Activated T-helper 2 cell treated with anti-CD3 and anti-CD28 coated beads, Interferon-gamma antibody, Interleukin-2, Interleukin-4, amounts not matched to agents 10 μg/mL and 5 μg/mL and 100 μg/mL, durations not matched to agents 14 hours and 24 hours and 36 hours (primary cell): Measurements from ENCODE around the gene RTN1. TPM values are rescaled to one million over a fixed set of nuclear protein-coding genes. Genes with fewer than 3 reads are reported as not detected.

Source experiments
- DNase-seq: peaks from one replicate; pipeline ENCODE4 v3.0.0; 2021; ENCODE audit warnings: low spot score
- H3K27ac Mint-ChIP-seq: one replicate; pipeline ENCODE4 v1.8.0; 2021; ENCODE audit warnings: mixed read lengths
- H3K27me3 Mint-ChIP-seq: one replicate; pipeline ENCODE4 v1.8.0; 2021; ENCODE audit warnings: low read depth, mixed read lengths
- H3K36me3 Mint-ChIP-seq: one replicate; pipeline ENCODE4 v1.8.0; 2021; ENCODE audit warnings: low read depth, mixed read lengths
- H3K4me1 Mint-ChIP-seq: one replicate; pipeline ENCODE4 v1.8.0; 2021; ENCODE audit warnings: low read depth, mixed read lengths
- H3K4me3 Mint-ChIP-seq: one replicate; pipeline ENCODE4 v1.8.0; 2021; ENCODE audit warnings: low read depth, mild to moderate bottlenecking, moderate library complexity, mixed read lengths
- H3K9me3 Mint-ChIP-seq: one replicate; pipeline ENCODE4 v1.8.0; 2021; ENCODE audit warnings: mixed read lengths
- intact Hi-C: fragments of 100-400 bp; cut with micrococcal nuclease; formaldehyde crosslinking; loops from one replicate; pipeline ENCODE4 v1.15.1; 2023
- total RNA-seq: library from RNA; stranded (reverse); gene quantifications from 2 replicates; pipeline ENCODE4 v1.2.3, GENCODE V29; 2022

The RTN1 gene
- total RNA-seq, 1 donor from 2014 or later: not detected

GRCh38 chr14:59844186-59844812 is 26.3 kb downstream of the RTN1 start:
- H3K4me3 Mint-ChIP-seq: no peak overlapping the region
- no peak for DNase-seq
- H3K36me3 Mint-ChIP-seq: no peaks in the 10 kb centered on the region
- intact Hi-C loops: no loop called here
- no peaks in the 10 kb centered on the region for H3K9me3 Mint-ChIP-seq
- no peaks in the 10 kb centered on the region for H3K4me1 Mint-ChIP-seq
- H3K27ac Mint-ChIP-seq: no peak overlapping the region
- peaks cover 8% of the 10 kb centered on the region for H3K27me3 Mint-ChIP-seq

GRCh38 chr14:59836116-59836515 is 34.5 kb downstream of the RTN1 start:
- no peak for DNase-seq
- H3K27me3 Mint-ChIP-seq: peaks cover 6% of the 10 kb centered on the region
- intact Hi-C loops: no loop called here
- no peak overlapping the region for H3K27ac Mint-ChIP-seq
- H3K4me3 Mint-ChIP-seq: no peak overlapping the region
- H3K36me3 Mint-ChIP-seq: no peaks in the 10 kb centered on the region
- H3K9me3 Mint-ChIP-seq: no peaks in the 10 kb centered on the region
- no peaks in the 10 kb centered on the region for H3K4me1 Mint-ChIP-seq

- intact Hi-C loops: no loop called here
- no peak overlapping the region for H3K27ac Mint-ChIP-seq
- no peak for DNase-seq
- H3K4me3 Mint-ChIP-seq: no peak overlapping the region
- H3K36me3 Mint-ChIP-seq: no peaks in the 10 kb centered on the region
- no peaks in the 10 kb centered on the region for H3K4me1 Mint-ChIP-seq
- H3K9me3 Mint-ChIP-seq: no peaks in the 10 kb centered on the region
- H3K27me3 Mint-ChIP-seq: peaks cover 6% of the 10 kb centered on the region
Observed at GRCh38 chr14:59832653-59833294, 37.8 kb downstream of the RTN1 start.

- Mint-ChIP-seq H3K4me3 (no peak overlapping the region), H3K27ac (no peak overlapping the region), H3K4me1 (no peaks in the 10 kb centered on the region), H3K36me3 (no peaks in the 10 kb centered on the region), H3K9me3 (no peaks in the 10 kb centered on the region), H3K27me3 (peaks cover 2% of the 10 kb centered on the region)
- no peak for DNase-seq
- intact Hi-C loops: no loop called here
Observed at GRCh38 chr14:59831121-59831730, 39.4 kb downstream of the RTN1 start.

GRCh38 chr14:59830338-59830734 is 40.2 kb downstream of the RTN1 start:
- no peak overlapping the region for H3K27ac Mint-ChIP-seq
- no peaks in the 10 kb centered on the region for H3K9me3 Mint-ChIP-seq
- no peak overlapping the region for H3K4me3 Mint-ChIP-seq
- H3K36me3 Mint-ChIP-seq: no peaks in the 10 kb centered on the region
- no peak for DNase-seq
- H3K4me1 Mint-ChIP-seq: no peaks in the 10 kb centered on the region
- peaks cover 2% of the 10 kb centered on the region for H3K27me3 Mint-ChIP-seq
- intact Hi-C loops: no loop called here

GRCh38 chr14:59829469-59830337 is 40.9 kb downstream of the RTN1 start:
- intact Hi-C loops: no loop called here
- no peak for DNase-seq
- no peak overlapping the region for H3K27ac Mint-ChIP-seq
- H3K27me3 Mint-ChIP-seq: no peaks in the 10 kb centered on the region
- H3K4me1 Mint-ChIP-seq: no peaks in the 10 kb centered on the region
- H3K36me3 Mint-ChIP-seq: no peaks in the 10 kb centered on the region
- H3K9me3 Mint-ChIP-seq: no peaks in the 10 kb centered on the region
- H3K4me3 Mint-ChIP-seq: no peak overlapping the region

- DNase-seq: no peak
- no peaks in the 10 kb centered on the region for H3K36me3 Mint-ChIP-seq
- H3K4me3 Mint-ChIP-seq: no peak overlapping the region
- no peaks in the 10 kb centered on the region for H3K27me3 Mint-ChIP-seq
- no peak overlapping the region for H3K27ac Mint-ChIP-seq
- intact Hi-C loops: no loop called here
- H3K9me3 Mint-ChIP-seq: no peaks in the 10 kb centered on the region
- no peaks in the 10 kb centered on the region for H3K4me1 Mint-ChIP-seq
Observed at GRCh38 chr14:59828276-59828675, 42.3 kb downstream of the RTN1 start.

- no peaks in the 10 kb centered on the region for H3K4me1 Mint-ChIP-seq
- no peaks in the 10 kb centered on the region for H3K9me3 Mint-ChIP-seq
- no peak overlapping the region for H3K27ac Mint-ChIP-seq
- no peaks in the 10 kb centered on the region for H3K36me3 Mint-ChIP-seq
- intact Hi-C loops: no loop called here
- no peaks in the 10 kb centered on the region for H3K27me3 Mint-ChIP-seq
- no peak for DNase-seq
- H3K4me3 Mint-ChIP-seq: no peak overlapping the region
Observed at GRCh38 chr14:59827401-59827800, 43.2 kb downstream of the RTN1 start.

- no peak overlapping the region for H3K27ac Mint-ChIP-seq
- no peaks in the 10 kb centered on the region for H3K27me3 Mint-ChIP-seq
- H3K36me3 Mint-ChIP-seq: no peaks in the 10 kb centered on the region
- no peaks in the 10 kb centered on the region for H3K4me1 Mint-ChIP-seq
- H3K4me3 Mint-ChIP-seq: no peak overlapping the region
- no peak for DNase-seq
- no peaks in the 10 kb centered on the region for H3K9me3 Mint-ChIP-seq
- intact Hi-C loops: no loop called here
Observed at GRCh38 chr14:59826150-59826549, 44.4 kb downstream of the RTN1 start.

GRCh38 chr14:59823179-59823578 is 47.4 kb downstream of the RTN1 start:
- no peak for DNase-seq
- Mint-ChIP-seq H3K27ac (no peak overlapping the region), H3K9me3 (no peaks in the 10 kb centered on the region), H3K4me3 (no peak overlapping the region), H3K4me1 (no peaks in the 10 kb centered on the region), H3K36me3 (no peaks in the 10 kb centered on the region), H3K27me3 (no peaks in the 10 kb centered on the region)
- intact Hi-C loops: no loop called here

- DNase-seq: no peak
- Mint-ChIP-seq H3K4me3 (no peak overlapping the region), H3K4me1 (no peaks in the 10 kb centered on the region), H3K9me3 (no peaks in the 10 kb centered on the region), H3K27me3 (peaks cover 2% of the 10 kb centered on the region), H3K36me3 (no peaks in the 10 kb centered on the region), H3K27ac (no peak overlapping the region)
- intact Hi-C loops: no loop called here
Observed at GRCh38 chr14:59819446-59820088, 51.0 kb downstream of the RTN1 start.

GRCh38 chr14:59816941-59817340 is 53.6 kb downstream of the RTN1 start:
- Mint-ChIP-seq H3K9me3 (no peaks in the 10 kb centered on the region), H3K4me1 (no peaks in the 10 kb centered on the region)
- no peak for DNase-seq

More at GRCh38 chr14:59816941-59817340, 53.6 kb downstream of the RTN1 start:
- Mint-ChIP-seq H3K27ac (no peak overlapping the region), H3K4me3 (no peak overlapping the region), H3K36me3 (no peaks in the 10 kb centered on the region), H3K27me3 (peaks cover 2% of the 10 kb centered on the region)
- intact Hi-C loops: no loop called here
